Sigmoid colon (tissue), 7 donors: Measurements from ENCODE around the gene ADM2. TPM values are rescaled to one million over a fixed set of nuclear protein-coding genes. Genes with fewer than 3 reads are reported as not detected.
A peak's percentile ranks its signal among the peaks of the same experiment; 100 is the strongest.

Source experiments
- DNase-seq: peaks from one replicate; pipeline ENCODE4 v3.0.0-alpha.2; 2019
- H3K27ac ChIP-seq, 4 donors: fragments of 200-600 bp; sonication (generic); one replicate each; pipeline ENCODE4 v1.5.1; 2016 to 2019; ENCODE audit warnings: mild to moderate bottlenecking in 1 of 4
- H3K27me3 ChIP-seq, 3 donors: fragments of 200-600 bp; sonication (generic); one replicate each; pipeline ENCODE4 v1.5.1; 2019; ENCODE audit warnings: mild to moderate bottlenecking in 1 of 3
- H3K36me3 ChIP-seq, 4 donors: fragments of 200-600 bp; sonication (generic); one replicate each; pipeline ENCODE4 v1.5.1; 2016 to 2019
- H3K4me1 ChIP-seq, 4 donors: fragments of 200-600 bp; sonication (generic); one replicate each; pipeline ENCODE4 v1.5.1; 2017 to 2019
- H3K4me3 ChIP-seq, 4 donors: fragments of 200-600 bp; sonication (generic); one replicate each; pipeline ENCODE4 v1.5.1; 2017 to 2019; ENCODE audit warnings: mild to moderate bottlenecking in 2 of 4, moderate library complexity in 1 of 4
- H3K9me3 ChIP-seq, 4 donors: fragments of 200-600 bp in 3 of 4; sonication (generic) in 3 of 4; one replicate each; pipeline versions ENCODE4 v1.5.1 to v1.6.1; 2013 to 2019
- EP300 ChIP-seq, 4 donors: sonication (generic); formaldehyde crosslinking; IDR thresholded peaks; one replicate each; pipeline ENCODE4 v1.6.1; 2017; ENCODE audit warnings: antibody characterized with exemption in 4 of 4
- POLR2A ChIP-seq, 2 donors: fragments of 450-650 bp; IDR thresholded peaks; one replicate each; pipeline ENCODE4 v1.6.1; 2016; ENCODE audit warnings: antibody characterized with exemption in 2 of 2, mild to moderate bottlenecking in 2 of 2, moderate library complexity in 2 of 2
- POLR2AphosphoS5 ChIP-seq, 4 donors: sonication (generic); formaldehyde crosslinking; IDR thresholded peaks; one replicate each; pipeline ENCODE4 v1.6.1; 2017; ENCODE audit warnings: antibody characterized with exemption in 4 of 4
- WGBS, 2 donors: extraction: QIAGEN DNeasy Blood & Tissue Kit; methylation state at CpG; one replicate each; pipeline ENCODE4 v1.1.7; 2013; 5-methylcytosine and 5-hydroxymethylcytosine counted together
- intact Hi-C: fragments of 100-400 bp; cut with DNase I; formaldehyde crosslinking; loops from one replicate; pipeline ENCODE4 v1.15.1; 2023
- polyA plus RNA-seq, 3 donors: library from polyadenylated mRNA; stranded (reverse); fragments of 200-250 nt; gene quantifications; one replicate each; pipeline ENCODE4 v1.2.3, GENCODE V29; 2013
- total RNA-seq, 4 donors: library from RNA; depleted of rRNA; stranded (reverse); fragments of >200 nt; gene quantifications; one replicate each; pipeline ENCODE4 v1.1.0, GENCODE V29; 2016
- TF ChIP-seq, protein P1 (sequence below), 4 experiments: fragments of 450-650 bp in 3 of 4; fragments of 200-600 bp in 1 of 4; IDR thresholded peaks; one replicate each; pipeline ENCODE4 v1.5.1; 2016 to 2019; ENCODE audit warnings: antibody characterized with exemption in 4 of 4, mild to moderate bottlenecking in 3 of 4, moderate library complexity in 2 of 4
- donor health status: healthy with polysubstance abuse.
- donor health status: Bipolar disorder and iron deficiency.
- donor health status: healthy.

Gene ADM2
- total and polyA plus RNA-seq, 7 donors, result 1.2 to 8.6 (median 3.2) TPM; not detected in 4

DNA sequence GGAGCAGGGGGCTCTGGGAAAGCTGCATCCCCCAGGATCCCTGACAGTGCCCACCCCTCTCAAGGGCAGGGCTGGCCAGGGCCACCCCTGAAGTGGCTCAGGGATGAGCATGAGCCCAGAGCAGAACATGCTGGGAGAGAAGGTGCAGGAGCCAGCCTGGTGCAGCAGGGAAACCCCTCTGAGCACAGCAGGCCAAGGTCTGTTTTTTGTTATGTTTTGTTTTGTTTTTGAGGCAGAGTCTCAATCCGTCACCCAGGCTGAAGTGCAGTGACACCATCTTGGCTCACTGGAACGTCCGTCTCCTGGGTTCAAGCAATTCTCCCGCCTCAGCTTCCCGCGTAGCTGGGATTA lies 5.7 kb upstream of the ADM2 start:
- intact Hi-C loops, result loop anchor here (2.0 kb wide), 1 partner anchor 31 kb away; the partner anchor contains the start of gene LMF2

DNA sequence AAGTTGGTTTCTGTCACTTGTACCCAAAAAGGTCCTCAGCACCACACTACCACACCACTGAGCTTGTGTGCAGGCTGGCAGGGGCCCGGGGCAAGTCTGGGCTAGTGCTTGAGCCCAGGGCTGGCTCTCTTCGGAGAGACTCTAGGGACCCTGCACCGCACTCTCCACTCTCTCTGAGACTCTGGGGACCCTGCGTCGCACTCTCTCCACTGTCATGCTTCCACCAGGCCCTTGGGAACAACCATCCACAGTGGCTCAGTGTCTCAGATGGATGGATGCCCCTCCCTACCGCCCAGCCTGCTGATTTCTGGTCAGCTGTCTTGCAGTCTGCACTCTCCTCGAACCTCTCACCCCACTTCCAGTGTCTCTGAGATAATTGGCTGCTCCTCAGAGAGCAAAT lies 4.5 kb upstream of the ADM2 start:
- Histone ChIP-seq H3K36me3 (no peaks in the 10 kb centered on the region), H3K27me3 (peaks cover 19 to 34% (median 24%) of the 10 kb centered on the region in 3 donors), H3K4me1 (peaks cover 0 to 42% (median 33%) of the 10 kb centered on the region in 4 donors), H3K4me3 (no peak overlapping the region), H3K9me3 (no peaks in the 10 kb centered on the region), H3K27ac (no peak overlapping the region)
- WGBS, 2 donors, result 75 to 81% methylated on average over 7 of the region's 7 CpGs
- DNase-seq, result no peak
- intact Hi-C loops, result no loop called here
- no peak for TF ChIP-seq POLR2A (IDR thresholded peaks at IDR 0.05)
- no peak for TF ChIP-seq EP300 (IDR thresholded peaks at IDR 0.05)
- TF ChIP-seq, protein P1, sequence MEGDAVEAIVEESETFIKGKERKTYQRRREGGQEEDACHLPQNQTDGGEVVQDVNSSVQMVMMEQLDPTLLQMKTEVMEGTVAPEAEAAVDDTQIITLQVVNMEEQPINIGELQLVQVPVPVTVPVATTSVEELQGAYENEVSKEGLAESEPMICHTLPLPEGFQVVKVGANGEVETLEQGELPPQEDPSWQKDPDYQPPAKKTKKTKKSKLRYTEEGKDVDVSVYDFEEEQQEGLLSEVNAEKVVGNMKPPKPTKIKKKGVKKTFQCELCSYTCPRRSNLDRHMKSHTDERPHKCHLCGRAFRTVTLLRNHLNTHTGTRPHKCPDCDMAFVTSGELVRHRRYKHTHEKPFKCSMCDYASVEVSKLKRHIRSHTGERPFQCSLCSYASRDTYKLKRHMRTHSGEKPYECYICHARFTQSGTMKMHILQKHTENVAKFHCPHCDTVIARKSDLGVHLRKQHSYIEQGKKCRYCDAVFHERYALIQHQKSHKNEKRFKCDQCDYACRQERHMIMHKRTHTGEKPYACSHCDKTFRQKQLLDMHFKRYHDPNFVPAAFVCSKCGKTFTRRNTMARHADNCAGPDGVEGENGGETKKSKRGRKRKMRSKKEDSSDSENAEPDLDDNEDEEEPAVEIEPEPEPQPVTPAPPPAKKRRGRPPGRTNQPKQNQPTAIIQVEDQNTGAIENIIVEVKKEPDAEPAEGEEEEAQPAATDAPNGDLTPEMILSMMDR (IDR thresholded peaks at IDR 0.05), result no peak
- TF ChIP-seq POLR2AphosphoS5 (IDR thresholded peaks at IDR 0.05), result no peak

More for the DNA sequence above, 5.7 kb upstream of the ADM2 start:
- Histone ChIP-seq H3K27ac (peak overlapping the region in 3 of 4 donors; percentile 82 to 91 (median 84)), H3K27me3 (peaks cover 6 to 22% (median 12%) of the 10 kb centered on the region in 3 donors), H3K36me3 (no peaks in the 10 kb centered on the region), H3K4me3 (peak overlapping the region in 3 of 4 donors; percentile 87 to 99 (median 93)), H3K4me1 (peaks cover 0 to 44% (median 41%) of the 10 kb centered on the region in 4 donors), H3K9me3 (no peaks in the 10 kb centered on the region)
- TF ChIP-seq POLR2AphosphoS5 (IDR thresholded peaks at IDR 0.05) (no peak), EP300 (IDR thresholded peaks at IDR 0.05) (no peak), POLR2A (IDR thresholded peaks at IDR 0.05) (no peak)
- TF ChIP-seq, protein P1 (IDR thresholded peaks at IDR 0.05), result no peak
- 77 to 87% methylated on average over 6 of the region's 6 CpGs for WGBS, 2 donors
- DNase-seq, result no peak

GRCh38 chr22:50477923-50478322 lies 3.4 kb upstream of the ADM2 start:
- no peaks in the 10 kb centered on the region for H3K9me3 ChIP-seq
- no peak overlapping the region for H3K4me3 ChIP-seq
- H3K27ac ChIP-seq, result no peak overlapping the region
- 93 to 94% methylated on average over 12 of the region's 12 CpGs for WGBS, 2 donors
- no peak for DNase-seq
- H3K27me3 ChIP-seq, result peaks cover 28 to 45% (median 35%) of the 10 kb centered on the region in 3 donors
- no peaks in the 10 kb centered on the region for H3K36me3 ChIP-seq
- peaks cover 0 to 37% (median 25%) of the 10 kb centered on the region in 4 donors for H3K4me1 ChIP-seq
- no peak for TF ChIP-seq POLR2A (IDR thresholded peaks at IDR 0.05)
- no peak for TF ChIP-seq EP300 (IDR thresholded peaks at IDR 0.05)
- TF ChIP-seq, protein P1 (IDR thresholded peaks at IDR 0.05), result no peak
- no peak for TF ChIP-seq POLR2AphosphoS5 (IDR thresholded peaks at IDR 0.05)
- intact Hi-C loops, result no loop called here

DNA sequence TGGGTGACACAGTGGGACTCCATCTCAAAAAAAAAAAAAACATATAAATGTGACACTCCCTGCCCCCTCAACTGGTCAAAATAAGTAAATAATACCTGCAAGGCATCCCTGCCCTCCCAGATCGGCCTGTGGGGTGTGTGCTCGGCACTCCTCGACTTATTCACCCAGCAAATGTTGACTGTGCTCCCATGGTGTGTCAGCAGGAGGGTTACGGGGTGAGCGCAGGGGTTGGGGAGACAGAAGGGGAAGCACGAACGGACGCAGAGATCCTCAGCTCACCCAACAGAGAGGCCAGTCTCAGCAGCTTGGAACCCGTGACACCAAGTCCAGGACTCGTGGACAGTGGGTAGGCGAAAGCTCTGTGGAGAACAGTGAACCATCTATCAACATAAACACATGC lies 1.6 kb upstream of the ADM2 start:
- intact Hi-C loops, result no loop called here
- Histone ChIP-seq H3K27ac (no peak overlapping the region), H3K9me3 (no peaks in the 10 kb centered on the region), H3K4me1 (peaks cover 0 to 23% (median 14%) of the 10 kb centered on the region in 4 donors), H3K4me3 (no peak overlapping the region), H3K27me3 (peaks cover 32 to 63% (median 53%) of the 10 kb centered on the region in 3 donors), H3K36me3 (no peaks in the 10 kb centered on the region)
- no peak for TF ChIP-seq POLR2A (IDR thresholded peaks at IDR 0.05)
- TF ChIP-seq, protein P1 (IDR thresholded peaks at IDR 0.05), result no peak
- no peak for TF ChIP-seq EP300 (IDR thresholded peaks at IDR 0.05)
- no peak for TF ChIP-seq POLR2AphosphoS5 (IDR thresholded peaks at IDR 0.05)
- WGBS, 2 donors, result 64 to 68% methylated on average over 11 of the region's 11 CpGs
- DNase-seq, result no peak

DNA sequence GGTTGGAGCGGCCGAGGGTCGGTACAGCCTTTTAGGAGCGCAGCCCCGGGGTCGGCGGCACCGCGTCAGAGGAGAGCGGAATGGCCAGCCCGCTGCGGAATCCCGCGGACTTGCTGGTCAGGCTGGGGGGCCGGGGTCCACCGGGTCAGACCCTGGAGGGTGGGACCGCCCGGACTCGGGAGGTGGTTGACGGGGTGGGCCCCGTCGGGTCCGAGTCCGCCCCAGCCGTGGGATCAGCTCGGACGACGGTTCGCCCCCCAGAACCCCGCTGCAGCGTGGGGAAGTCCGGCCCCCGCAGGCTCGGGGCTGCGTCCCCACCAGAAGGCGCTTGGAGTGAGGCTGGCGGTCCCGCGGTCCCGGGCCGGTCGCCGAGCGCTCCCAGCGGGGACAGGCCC lies 301 bp upstream of the ADM2 start:
- intact Hi-C loops, result no loop called here
- peaks cover 0 to 16% (median 7%) of the 10 kb centered on the region in 4 donors for H3K4me1 ChIP-seq

More for the DNA sequence above, 301 bp upstream of the ADM2 start:
- no peak for DNase-seq
- no peaks in the 10 kb centered on the region for H3K9me3 ChIP-seq
- no peak for TF ChIP-seq EP300 (IDR thresholded peaks at IDR 0.05)
- TF ChIP-seq POLR2A (IDR thresholded peaks at IDR 0.05), result no peak
- no peak for TF ChIP-seq POLR2AphosphoS5 (IDR thresholded peaks at IDR 0.05)
- TF ChIP-seq, protein P1 (IDR thresholded peaks at IDR 0.05), result no peak
- peaks cover 32 to 70% (median 54%) of the 10 kb centered on the region in 3 donors for H3K27me3 ChIP-seq
- WGBS, 2 donors, result 3 to 4% methylated on average over 45 of the region's 45 CpGs
- H3K36me3 ChIP-seq, result no peaks in the 10 kb centered on the region
- H3K27ac ChIP-seq, result no peak overlapping the region
- peak overlapping the region in 3 of 4 donors; percentile 32 to 50 (median 34) for H3K4me3 ChIP-seq
